ENCODE measurements around the gene ARHGAP9. TPM values are rescaled to one million over a fixed set of nuclear protein-coding genes. Genes with fewer than 3 reads are reported as not detected.

The ARHGAP9 gene
- total and polyA plus RNA-seq, 2 of the 8 experiments (the other 6 are each of a cell fraction or from before 2014, with no cell fraction given), result 3.2 to 6.0 TPM

GRCh38 chr12:57516617-57517153 lies 37.0 kb upstream of the ARHGAP9 start (continued):
- peak; percentile 1 for TF ChIP-seq CHD7 (IDR thresholded peaks at IDR 0.05; ENCODE audit: insufficient replicate concordance, low read length)
- TF ChIP-seq EGR1 (IDR thresholded peaks at IDR 0.05; ENCODE audit: borderline replicate concordance, low read depth, low read length), result no peak
- TF ChIP-seq POLR2AphosphoS5 (IDR thresholded peaks at IDR 0.05; ENCODE audit: low read depth, low read length), result peak; percentile 42

Data from H1 (cell line).